K562 (cell line): ENCODE results near the gene SLC39A11. TPM values are rescaled to one million over a fixed set of nuclear protein-coding genes. Genes with fewer than 3 reads are reported as not detected.
A peak's percentile ranks its signal among the peaks of the same experiment; 100 is the strongest.

Source experiments
- CCNT2 ChIP-seq: IDR thresholded peaks from 2 replicates; pipeline ENCODE4 v1.6.1; 2011; ENCODE audit warnings: borderline replicate concordance, low read depth, mild to moderate bottlenecking, moderate library complexity, mixed read lengths, low read length; ENCODE audit not compliant: insufficient read length; ENCODE audit errors: extremely low read depth
- CTBP1 ChIP-seq: fragments of 450-650 bp; IDR thresholded peaks from 2 replicates; pipeline ENCODE4 v1.6.1; 2016; ENCODE audit warnings: borderline replicate concordance
- EGR1 ChIP-seq: fragments of 450-650 bp; conservative IDR thresholded peaks from 2 replicates; pipeline ENCODE4 v1.6.1; 2017; ENCODE audit warnings: mild to moderate bottlenecking
- FUS ChIP-seq: fragments of 200-400 bp; formaldehyde crosslinking; optimal IDR thresholded peaks from 2 replicates; pipeline ENCODE3; 2017; ENCODE audit warnings: low read depth, low read length
- HMG20B ChIP-seq: fragments of 250-450 bp; sonication (Bioruptor Pico); IDR thresholded peaks from 2 replicates; pipeline ENCODE4 v1.5.0; 2021; ENCODE audit warnings: mild to moderate bottlenecking
- KLF16 ChIP-seq: IDR thresholded peaks from 2 replicates; pipeline ENCODE4 v1.6.1; 2016; ENCODE audit warnings: antibody characterized with exemption
- LEF1 ChIP-seq: fragments of 450-650 bp; IDR thresholded peaks from 2 replicates; pipeline ENCODE4 v1.6.1; 2016; ENCODE audit warnings: mild to moderate bottlenecking
- MCM2 ChIP-seq: fragments of 450-650 bp; IDR thresholded peaks from 2 replicates; pipeline ENCODE4 v1.6.1; 2017; ENCODE audit warnings: low read depth, mild to moderate bottlenecking
- RB1 ChIP-seq: fragments of 450-650 bp; IDR thresholded peaks from 2 replicates; pipeline ENCODE4 v1.6.1; 2017; ENCODE audit warnings: low read depth, mild to moderate bottlenecking
- RERE ChIP-seq: sonication (generic); formaldehyde crosslinking; IDR thresholded peaks from 2 replicates; pipeline ENCODE4 v1.8.0; 2023; ENCODE audit warnings: missing genetic modification reagents, mild to moderate bottlenecking, borderline replicate concordance
- SMC3 ChIP-seq: conservative IDR thresholded peaks from 2 replicates; pipeline ENCODE4 v1.6.1; 2011; ENCODE audit warnings: low read depth, low read length, improper control_type of control experiment; ENCODE audit not compliant: insufficient read depth
- SRF ChIP-seq, 2 experiments: fragments of 250-450, 450-650 bp in 1 of 2; sonication (Bioruptor Pico) in 1 of 2; sonication (generic) in 1 of 2; formaldehyde crosslinking; IDR thresholded peaks; 2 replicates each; pipeline versions ENCODE4 v1.5.0 to v1.5.1; 2020 to 2022; ENCODE audit warnings: mild to moderate bottlenecking in 1 of 2, missing genetic modification reagents in 1 of 2
- TEAD4 ChIP-seq, 2 experiments: sonication (generic) in 1 of 2; formaldehyde crosslinking in 1 of 2; IDR thresholded peaks; 2 replicates each; pipeline versions ENCODE4 v1.6.1 to v1.8.0; 2012 to 2022; ENCODE audit warnings: borderline replicate concordance in 1 of 2, inconsistent platforms in 1 of 2, low read length in 1 of 2, mild to moderate bottlenecking in 1 of 2, missing genetic modification reagents in 1 of 2
- USF1 ChIP-seq: sonication (generic); formaldehyde crosslinking; IDR thresholded peaks from 2 replicates; pipeline ENCODE4 v1.9.0; 2022; ENCODE audit warnings: mild to moderate bottlenecking, missing genetic modification reagents
- ZFP36 ChIP-seq: fragments of 150-350 bp; IDR thresholded peaks from 2 replicates; pipeline ENCODE4 v1.6.1; 2018; ENCODE audit warnings: low read length, low read depth; ENCODE audit not compliant: partially characterized antibody
- ZNF134 ChIP-seq: fragments of 250-450 bp; sonication (Bioruptor Pico); conservative IDR thresholded peaks from 2 replicates; pipeline ENCODE4 v1.4.0; 2020
- polyA plus RNA-seq, 8 experiments: library from polyadenylated mRNA; depleted of rRNA in 4 of 8; stranded (reverse) in 5 of 8; unstranded in 3 of 8; fragments of >200 nt; fragmentation: Nextera tagmentation in 2 of 8; fragmentation: Illumina TruSeq in 1 of 8; extraction: Ambion mirVana in 2 of 8; extraction: Trizol in 1 of 8; gene quantifications; 2 replicates each; pipeline versions ENCODE4 v1.2.1 to v1.2.3, GENCODE V29; 2011 to 2014; ENCODE audit warnings: inconsistent platforms in 1 of 8, missing spikeins in 1 of 8
- total RNA-seq, 7 experiments: library from RNA; depleted of rRNA in 6 of 7; stranded (reverse); fragments of >200 nt in 6 of 7; fragmentation: Illumina TruSeq in 2 of 7; extraction: Trizol in 2 of 7; gene quantifications; 2 replicates each; pipeline versions ENCODE4 v1.2.1 to v1.2.3, GENCODE V29; 2011 to 2021; ENCODE audit warnings: low replicate concordance in 1 of 7
- TF ChIP-seq, protein P1 (sequence below): sonication (generic); formaldehyde crosslinking; IDR thresholded peaks from 2 replicates; pipeline ENCODE4 v1.8.1; 2023; ENCODE audit warnings: mild to moderate bottlenecking, missing genetic modification reagents
- TF ChIP-seq, protein P2 (sequence below): sonication (generic); formaldehyde crosslinking; IDR thresholded peaks from 2 replicates; pipeline ENCODE4 v1.8.1; 2022; ENCODE audit warnings: missing genetic modification reagents

The SLC39A11 gene
- total and polyA plus RNA-seq, 9 of the 15 experiments (the other 6 are each of a cell fraction or from before 2014, with no cell fraction given), result 10.5 to 26.4 (median 13.4) TPM

- TF ChIP-seq FUS, result no peak
- TF ChIP-seq MCM2, result no peak
- 0 out of 2 replicates have a peak, but pooled peaks have one; percentile 16 for TF ChIP-seq LEF1
- peak; percentile 93 for TF ChIP-seq USF1
- TF ChIP-seq ZFP36, result peak; percentile 13
- TF ChIP-seq TEAD4 (IDR thresholded peaks at IDR 0.05; ENCODE audit: low read length), result no peak
- no peak for TF ChIP-seq TEAD4 (CRISPR knock-in tag; IDR thresholded peaks at IDR 0.05; ENCODE audit: borderline replicate concordance)
- TF ChIP-seq CCNT2, result peak; percentile 59
- TF ChIP-seq HMG20B (CRISPR knock-in tag), result no peak
- TF ChIP-seq KLF16, result no peak
- TF ChIP-seq, protein P1, sequence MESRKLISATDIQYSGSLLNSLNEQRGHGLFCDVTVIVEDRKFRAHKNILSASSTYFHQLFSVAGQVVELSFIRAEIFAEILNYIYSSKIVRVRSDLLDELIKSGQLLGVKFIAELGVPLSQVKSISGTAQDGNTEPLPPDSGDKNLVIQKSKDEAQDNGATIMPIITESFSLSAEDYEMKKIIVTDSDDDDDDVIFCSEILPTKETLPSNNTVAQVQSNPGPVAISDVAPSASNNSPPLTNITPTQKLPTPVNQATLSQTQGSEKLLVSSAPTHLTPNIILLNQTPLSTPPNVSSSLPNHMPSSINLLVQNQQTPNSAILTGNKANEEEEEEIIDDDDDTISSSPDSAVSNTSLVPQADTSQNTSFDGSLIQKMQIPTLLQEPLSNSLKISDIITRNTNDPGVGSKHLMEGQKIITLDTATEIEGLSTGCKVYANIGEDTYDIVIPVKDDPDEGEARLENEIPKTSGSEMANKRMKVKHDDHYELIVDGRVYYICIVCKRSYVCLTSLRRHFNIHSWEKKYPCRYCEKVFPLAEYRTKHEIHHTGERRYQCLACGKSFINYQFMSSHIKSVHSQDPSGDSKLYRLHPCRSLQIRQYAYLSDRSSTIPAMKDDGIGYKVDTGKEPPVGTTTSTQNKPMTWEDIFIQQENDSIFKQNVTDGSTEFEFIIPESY (CRISPR knock-in tag), result no peak
- TF ChIP-seq, protein P2, sequence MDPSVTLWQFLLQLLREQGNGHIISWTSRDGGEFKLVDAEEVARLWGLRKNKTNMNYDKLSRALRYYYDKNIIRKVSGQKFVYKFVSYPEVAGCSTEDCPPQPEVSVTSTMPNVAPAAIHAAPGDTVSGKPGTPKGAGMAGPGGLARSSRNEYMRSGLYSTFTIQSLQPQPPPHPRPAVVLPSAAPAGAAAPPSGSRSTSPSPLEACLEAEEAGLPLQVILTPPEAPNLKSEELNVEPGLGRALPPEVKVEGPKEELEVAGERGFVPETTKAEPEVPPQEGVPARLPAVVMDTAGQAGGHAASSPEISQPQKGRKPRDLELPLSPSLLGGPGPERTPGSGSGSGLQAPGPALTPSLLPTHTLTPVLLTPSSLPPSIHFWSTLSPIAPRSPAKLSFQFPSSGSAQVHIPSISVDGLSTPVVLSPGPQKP (CRISPR knock-in tag), result no peak
- TF ChIP-seq SMC3, result no peak
- no peak for TF ChIP-seq RERE
- TF ChIP-seq SRF (CRISPR knock-in tag; IDR thresholded peaks at IDR 0.05), result no peak
- peak; percentile 81 for TF ChIP-seq EGR1
- peak; percentile 55; the same call in 1 of the 2 replicates for TF ChIP-seq CTBP1
- no peak for TF ChIP-seq ZNF134
- TF ChIP-seq RB1, result peak; percentile 75
Measured at GRCh38 chr17:73092523-73093135, at the start of gene SLC39A11 (continued).
